NCI-H82 (cell line): ENCODE results near the gene NAT10.

Experiments used
- DNase-seq: peaks from one replicate; lab custom pipeline; 2025; lab: John Stamatoyannopoulos, UW

Gene NAT10

DNA sequence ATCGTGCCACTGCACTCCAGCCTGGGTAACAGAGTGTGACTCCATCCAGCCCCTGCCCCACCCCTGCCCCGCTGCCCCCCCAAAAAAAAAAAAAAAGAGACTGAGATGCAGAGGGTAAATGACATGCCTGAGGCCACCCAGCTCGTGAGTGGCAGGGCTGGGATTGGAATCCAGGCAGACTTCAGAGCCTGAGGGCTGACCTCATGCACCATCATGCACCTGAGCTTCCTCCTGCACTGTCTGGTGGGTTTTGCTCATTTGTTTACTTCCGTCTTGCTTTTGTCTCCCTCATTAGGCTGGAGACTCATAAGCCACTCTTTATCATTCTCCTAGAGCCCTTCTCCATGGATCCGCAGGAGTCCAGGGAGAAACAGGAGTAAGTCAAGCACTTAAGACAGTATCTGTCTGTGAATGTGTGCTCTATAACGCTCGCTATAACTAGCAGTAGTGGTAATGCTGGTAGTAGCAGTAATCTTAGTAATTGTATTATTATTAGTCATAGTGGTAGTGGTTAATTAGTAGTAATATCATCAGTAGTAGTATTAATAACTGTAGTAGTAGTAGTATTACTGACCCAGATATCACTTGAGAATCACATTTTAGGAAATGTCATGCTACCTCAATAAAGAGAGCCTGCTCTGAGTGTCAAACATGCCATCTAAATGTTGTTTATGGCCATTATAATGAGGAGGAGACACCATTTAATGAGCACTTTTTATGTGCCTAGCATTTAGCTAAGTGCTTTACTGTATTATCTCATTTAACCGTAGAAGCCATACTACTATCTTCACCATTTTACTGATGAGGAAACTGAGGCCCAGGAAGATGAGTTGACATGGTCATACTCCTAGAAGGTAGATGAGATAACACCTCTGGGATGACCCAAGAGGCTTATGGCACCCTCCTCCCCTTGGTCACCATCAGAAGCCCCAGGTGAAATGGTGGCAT, 85.0 kb downstream of the NAT10 start:
- DNase-seq = no peak

DNA sequence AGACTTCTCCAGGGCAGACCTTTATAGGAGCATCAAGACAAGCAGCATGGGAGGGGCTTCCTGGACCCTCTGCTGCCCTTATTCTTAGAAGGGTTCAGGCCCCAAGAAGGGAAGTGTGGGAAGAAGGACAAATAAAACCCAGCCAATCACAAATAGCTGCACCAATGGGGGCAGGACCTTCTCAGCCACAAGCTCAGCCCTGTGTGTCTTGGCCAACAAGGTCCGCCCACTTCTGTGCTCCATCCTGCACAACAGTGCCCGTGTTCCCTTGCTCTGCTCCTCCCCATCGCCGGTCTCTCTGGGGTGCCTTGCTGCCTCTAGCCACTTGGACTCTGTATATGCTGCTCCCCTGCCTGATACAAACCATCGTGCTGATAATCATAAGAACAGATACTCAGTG, 86.1 kb downstream of the NAT10 start:
- DNase-seq = no peak

DNA sequence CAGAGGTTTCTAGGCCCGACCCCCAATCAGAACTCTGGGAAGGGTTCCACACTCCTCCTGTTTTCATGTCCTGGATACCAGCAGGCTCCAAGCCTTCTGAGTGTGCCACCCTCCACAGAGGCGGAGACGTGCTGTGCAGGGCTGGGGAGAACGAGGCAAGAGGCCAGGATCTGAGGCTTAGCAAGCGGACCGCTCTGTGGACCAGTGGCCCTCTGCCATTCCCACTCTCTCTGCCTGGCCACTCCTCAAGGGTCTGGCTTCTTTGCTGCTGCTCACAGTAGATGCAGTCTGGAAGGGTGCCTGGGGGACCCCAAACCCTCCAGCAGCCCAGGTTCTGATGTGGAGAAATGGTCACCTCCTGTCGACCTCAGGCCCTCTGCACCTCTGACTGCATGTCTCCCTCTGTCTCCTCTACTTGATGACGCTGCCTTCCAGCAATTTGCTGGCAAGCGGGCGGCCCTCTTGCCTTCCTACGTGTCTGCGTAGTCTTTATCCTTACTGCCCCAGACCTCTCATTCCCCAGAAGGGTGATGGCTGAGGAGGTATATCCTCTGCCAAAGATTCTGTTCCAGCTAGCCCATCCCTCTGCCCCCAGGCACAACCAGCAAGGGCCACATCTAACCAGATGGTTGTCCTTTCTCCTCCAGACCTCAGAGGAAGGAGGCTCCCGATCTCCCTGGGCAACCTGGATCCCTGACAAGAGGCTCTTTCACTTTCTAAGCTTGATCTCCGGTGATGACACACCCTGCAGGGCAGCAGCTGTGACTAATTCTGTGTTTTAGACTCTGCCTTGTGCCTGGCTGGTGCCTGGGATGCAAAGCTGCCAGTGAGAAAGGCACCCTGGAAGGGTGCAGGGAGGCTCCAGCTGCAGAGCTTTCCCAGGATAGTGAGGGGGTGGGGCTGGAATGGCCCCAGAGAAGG, 87.3 kb downstream of the NAT10 start:
- DNase-seq = no peak

DNA sequence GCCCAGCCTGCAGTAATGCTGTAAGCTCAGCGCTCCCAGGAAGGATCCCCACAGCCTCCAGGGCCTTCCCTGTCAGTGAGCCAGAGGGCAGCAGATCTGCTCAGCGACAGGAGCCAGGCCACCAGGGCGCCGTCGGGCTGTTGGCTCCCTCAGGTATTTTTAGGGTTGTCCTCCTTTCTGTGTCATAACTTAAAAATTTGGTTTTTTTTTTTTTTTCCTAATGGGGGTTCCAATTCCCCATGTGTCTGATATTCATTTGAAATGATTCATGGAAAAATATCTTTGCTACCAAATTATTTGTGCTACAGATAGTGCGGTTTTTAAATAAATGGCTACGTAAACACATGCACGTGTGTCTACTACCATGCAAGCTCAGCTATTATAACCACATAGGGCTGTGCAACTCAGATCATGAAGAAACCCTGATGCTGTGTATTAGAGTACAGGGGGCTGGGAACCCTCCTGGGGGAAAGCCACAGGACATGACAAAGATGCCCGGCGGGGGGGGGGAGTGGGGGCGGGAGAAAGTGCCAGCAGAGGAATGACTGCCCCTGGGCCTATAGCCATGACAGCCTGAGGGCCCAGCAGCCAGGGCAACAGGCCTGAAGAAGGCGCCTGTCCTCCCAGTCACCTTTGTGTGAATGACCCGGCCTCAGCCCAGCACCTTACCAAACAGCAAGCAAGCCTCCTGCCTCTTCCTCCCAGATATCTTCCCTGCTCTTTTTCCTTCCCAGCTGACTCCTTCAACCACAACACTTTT, 89.3 kb downstream of the NAT10 start:
- DNase-seq = no peak
